Endothelial cell of umbilical vein (primary cell): ENCODE data around the gene URI1. TPM values are rescaled to one million over a fixed set of nuclear protein-coding genes. Genes with fewer than 3 reads are reported as not detected.

Source experiments
- BruUV-seq: library from RNA; stranded (reverse); fragments of 400-500 nt; replicated peaks from 2 replicates; lab custom pipeline; 2021; lab: Mats Ljungman, UMichigan
- CTCF ChIA-PET: fragments of 300-600, 350-600 bp; sonication (Branson Sonifier 250); formaldehyde crosslinking; loops from one replicate; lab custom pipeline; 2021; ENCODE audit warnings: antibody characterized with exemption, inconsistent platforms; lab: Charles Lee
- POLR2A ChIA-PET: fragments of 300-600, 350-600 bp; sonication (Branson Sonifier 250); formaldehyde crosslinking; loops from one replicate; lab custom pipeline; 2021; ENCODE audit warnings: antibody characterized with exemption, inconsistent platforms; lab: Charles Lee
- DNase-seq: peaks from one replicate; pipeline ENCODE4 v3.0.0-alpha.2; 2011; ENCODE audit warnings: low read depth, low spot score
- FAIRE-seq: peaks from 2 replicates; lab custom pipeline; 2011; peaks lifted over from hg19 to GRCh38; lab: Jason Lieb, UNC
- H2AFZ ChIP-seq: 2 replicates; pipeline ENCODE4 v1.6.0; 2012; ENCODE audit warnings: low read depth, low read length, control low read depth, inconsistent platforms
- H3K27ac ChIP-seq: 2 replicates; pipeline ENCODE4 v1.5.1; 2011; ENCODE audit warnings: low read depth, mild to moderate bottlenecking, control low read depth, low read length, moderate library complexity; ENCODE audit not compliant: insufficient read depth
- H3K27me3 ChIP-seq, 2 experiments: 2 replicates each; pipeline versions ENCODE4 v1.6.0 to v1.6.1; 2011; ENCODE audit warnings: low read length in 2 of 2, mixed read lengths in 1 of 2; ENCODE audit not compliant: control insufficient read depth in 2 of 2, insufficient read depth in 2 of 2
- H3K36me3 ChIP-seq, 2 experiments: 2 replicates in 1 of 2; 3 replicates in 1 of 2; pipeline ENCODE4 v1.5.1; 2011; ENCODE audit warnings: low read length in 2 of 2, mild to moderate bottlenecking in 1 of 2, moderate library complexity in 1 of 2; ENCODE audit not compliant: control insufficient read depth in 2 of 2, insufficient read depth in 2 of 2; ENCODE audit errors: extremely low read depth in 1 of 2
- H3K4me1 ChIP-seq: 3 replicates; pipeline ENCODE4 v1.5.1; 2011; ENCODE audit warnings: mild to moderate bottlenecking, low read length; ENCODE audit not compliant: control insufficient read depth, insufficient read depth; ENCODE audit errors: extremely low read depth
- H3K4me2 ChIP-seq: 2 replicates; pipeline ENCODE4 v1.6.1; 2011; ENCODE audit warnings: low read length, control low read depth, mixed read lengths; ENCODE audit not compliant: insufficient read depth
- H3K4me3 ChIP-seq, 3 experiments: fragments of 200-600 bp in 1 of 3; sonication (generic), shearing (Covaris generic) in 1 of 3; replicated peaks in 1 of 3; 2 replicates each; pipeline ENCODE4 v1.5.1; 2011 to 2016; ENCODE audit warnings: control low read depth in 3 of 3, low read length in 3 of 3, mild to moderate bottlenecking in 2 of 3, inconsistent platforms in 1 of 3, low read depth in 1 of 3, moderate library complexity in 1 of 3; ENCODE audit not compliant: insufficient read depth in 1 of 3
- H3K79me2 ChIP-seq: 2 replicates; pipeline ENCODE4 v1.6.0; 2012; ENCODE audit warnings: low read length, inconsistent platforms; ENCODE audit not compliant: control insufficient read depth, insufficient read depth
- H3K9ac ChIP-seq: replicated peaks from 2 replicates; pipeline ENCODE3; 2011; ENCODE audit warnings: low read length, control low read depth; ENCODE audit not compliant: insufficient read depth; ENCODE audit errors: extremely low read depth
- H3K9me1 ChIP-seq: replicated peaks from 3 replicates; pipeline ENCODE4 v1.6.0; 2011; ENCODE audit warnings: mild to moderate bottlenecking, low read length; ENCODE audit not compliant: control insufficient read depth, insufficient read depth; ENCODE audit errors: extremely low read depth
- H3K9me3 ChIP-seq: replicated peaks from 2 replicates; pipeline ENCODE4 v1.5.1; 2012; ENCODE audit warnings: low read length, inconsistent platforms; ENCODE audit not compliant: control insufficient read depth, insufficient read depth
- H4K20me1 ChIP-seq: replicated peaks from 2 replicates; pipeline ENCODE3; 2011; ENCODE audit warnings: mild to moderate bottlenecking, low read length; ENCODE audit not compliant: control insufficient read depth, insufficient read depth; ENCODE audit errors: extremely low read depth
- EZH2 ChIP-seq: IDR thresholded peaks from 2 replicates; pipeline ENCODE4 v1.6.1; 2012; ENCODE audit warnings: borderline replicate concordance, low read depth, mild to moderate bottlenecking, moderate library complexity, low read length, inconsistent platforms; ENCODE audit not compliant: severe bottlenecking
- FOS ChIP-seq: IDR thresholded peaks from 2 replicates; pipeline ENCODE4 v1.6.1; 2011; ENCODE audit warnings: mild to moderate bottlenecking, low read length, moderate library complexity, borderline replicate concordance; ENCODE audit not compliant: insufficient read depth
- GATA2 ChIP-seq: IDR thresholded peaks from 2 replicates; pipeline ENCODE4 v1.7.0; 2011; ENCODE audit warnings: low read depth, mild to moderate bottlenecking, moderate library complexity, mixed read lengths, low read length; ENCODE audit not compliant: insufficient read length, insufficient read depth
- JUN ChIP-seq: IDR thresholded peaks from 2 replicates; pipeline ENCODE4 v1.6.1; 2011; ENCODE audit warnings: borderline replicate concordance, low read depth; ENCODE audit not compliant: insufficient read length, insufficient read depth
- MYC ChIP-seq: IDR thresholded peaks from one replicate; pipeline ENCODE4 v1.6.1; 2011; ENCODE audit warnings: mild to moderate bottlenecking, low read depth, low read length
- POLR2A ChIP-seq: IDR thresholded peaks from 2 replicates; pipeline ENCODE4 v1.6.1; 2012; ENCODE audit warnings: low read depth, mild to moderate bottlenecking, control low read depth, low read length
- POLR2AphosphoS5 ChIP-seq: IDR thresholded peaks from 2 replicates; pipeline ENCODE4 v1.6.1; 2012; ENCODE audit warnings: low read depth, mild to moderate bottlenecking, control low read depth, low read length, moderate library complexity; ENCODE audit not compliant: insufficient read depth
- dilution Hi-C: fragments of 300-500 bp; cut with MboI; formaldehyde crosslinking; loops from one replicate; pipeline ENCODE4 v1.15.0; 2019; ENCODE audit warnings: low sequenced_read_pairs; ENCODE audit not compliant: extremely low pct_ligation_motif_present
- intact Hi-C: fragments of 100-400 bp; cut with micrococcal nuclease; formaldehyde crosslinking; loops from one replicate; pipeline ENCODE4 v1.10.0; 2022
- polyA plus RNA-seq, 4 experiments: library from polyadenylated mRNA; depleted of rRNA in 3 of 4; stranded (reverse) in 3 of 4; unstranded in 1 of 4; fragments of >200 nt; gene quantifications; 2 replicates each; pipeline versions ENCODE4 v1.2.1 to v1.2.3, GENCODE V29; 2011 to 2012; ENCODE audit warnings: missing spikeins in 1 of 4
- total RNA-seq: library from RNA; stranded (reverse); gene quantifications from 2 replicates; pipeline ENCODE4 v1.2.3, GENCODE V29; 2021
- TF ChIP-seq, protein P1 (sequence below): IDR thresholded peaks from 2 replicates; pipeline ENCODE4 v1.6.1; 2011; ENCODE audit not compliant: insufficient read depth, insufficient read length
- TF ChIP-seq, protein P2 (sequence below), 2 donors: IDR thresholded peaks; 1 replicate in 1 of 2; 2 replicates in 1 of 2; pipeline ENCODE4 v1.5.1; 2011; ENCODE audit warnings: low read length in 2 of 2, mild to moderate bottlenecking in 2 of 2, moderate library complexity in 2 of 2, control low read depth in 1 of 2, inconsistent platforms in 1 of 2, low read depth in 1 of 2; ENCODE audit not compliant: insufficient read depth in 1 of 2; ENCODE audit errors: extremely low read depth in 1 of 2

URI1 gene
- total and polyA plus RNA-seq, 2 donors (not counting 3 experiments of a cell fraction or from before 2014, with no cell fraction given), result 12.8 to 28.9 TPM

GRCh38 chr19:29964171-29964570, 22.1 kb downstream of the URI1 start:
- peaks cover 46% of the 10 kb centered on the region for H3K79me2 ChIP-seq
- DNase-seq (no peak), FAIRE-seq (no peak)
- ChIA-PET CTCF (interaction anchor here (1.2 kb wide), 1 partner anchor 34 kb away, joined by 4 read pairs; no protein-coding TSS in a partner anchor), POLR2A (no interaction called here)
- dilution Hi-C loops (no loop called here), intact Hi-C loops (no loop called here)
- H3K9ac ChIP-seq, result no peak overlapping the region
- H3K9me1 ChIP-seq, result no peaks in the 10 kb centered on the region
- H3K27ac ChIP-seq, result no peak overlapping the region
- no peaks in the 10 kb centered on the region for H3K36me3 ChIP-seq
- no peaks in the 10 kb centered on the region for H3K9me3 ChIP-seq
- H3K4me2 ChIP-seq, result no peak overlapping the region
- no peak overlapping the region for H2AFZ ChIP-seq
- no peaks in the 10 kb centered on the region for H4K20me1 ChIP-seq
- no TSS peak for BruUV-seq
- TF ChIP-seq, protein P1, sequence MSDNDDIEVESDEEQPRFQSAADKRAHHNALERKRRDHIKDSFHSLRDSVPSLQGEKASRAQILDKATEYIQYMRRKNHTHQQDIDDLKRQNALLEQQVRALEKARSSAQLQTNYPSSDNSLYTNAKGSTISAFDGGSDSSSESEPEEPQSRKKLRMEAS, result no peak
- TF ChIP-seq, protein P2, sequence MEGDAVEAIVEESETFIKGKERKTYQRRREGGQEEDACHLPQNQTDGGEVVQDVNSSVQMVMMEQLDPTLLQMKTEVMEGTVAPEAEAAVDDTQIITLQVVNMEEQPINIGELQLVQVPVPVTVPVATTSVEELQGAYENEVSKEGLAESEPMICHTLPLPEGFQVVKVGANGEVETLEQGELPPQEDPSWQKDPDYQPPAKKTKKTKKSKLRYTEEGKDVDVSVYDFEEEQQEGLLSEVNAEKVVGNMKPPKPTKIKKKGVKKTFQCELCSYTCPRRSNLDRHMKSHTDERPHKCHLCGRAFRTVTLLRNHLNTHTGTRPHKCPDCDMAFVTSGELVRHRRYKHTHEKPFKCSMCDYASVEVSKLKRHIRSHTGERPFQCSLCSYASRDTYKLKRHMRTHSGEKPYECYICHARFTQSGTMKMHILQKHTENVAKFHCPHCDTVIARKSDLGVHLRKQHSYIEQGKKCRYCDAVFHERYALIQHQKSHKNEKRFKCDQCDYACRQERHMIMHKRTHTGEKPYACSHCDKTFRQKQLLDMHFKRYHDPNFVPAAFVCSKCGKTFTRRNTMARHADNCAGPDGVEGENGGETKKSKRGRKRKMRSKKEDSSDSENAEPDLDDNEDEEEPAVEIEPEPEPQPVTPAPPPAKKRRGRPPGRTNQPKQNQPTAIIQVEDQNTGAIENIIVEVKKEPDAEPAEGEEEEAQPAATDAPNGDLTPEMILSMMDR (IDR thresholded peaks at IDR 0.05; ENCODE audit: extremely low read depth in 1 of 2, insufficient read depth in 1 of 2, low read depth in 1 of 2, low read length in 2 of 2), result no peak
- no peak for TF ChIP-seq MYC
- no peak for TF ChIP-seq FOS
- TF ChIP-seq GATA2, result no peak
- no peak for TF ChIP-seq POLR2A
- TF ChIP-seq JUN, result no peak
- TF ChIP-seq POLR2AphosphoS5, result no peak
- TF ChIP-seq EZH2, result no peak
- H3K4me1 ChIP-seq, result no peaks in the 10 kb centered on the region
- no peak overlapping the region for H3K4me3 ChIP-seq
- no peaks in the 10 kb centered on the region for H3K27me3 ChIP-seq
